Brain microvascular endothelial cell (primary cell): Measurements from ENCODE around the gene ZNF532.

Experiments
- DNase-seq: peaks from one replicate; pipeline ENCODE4 v3.0.0-alpha.2; 2020
- H3K27ac ChIP-seq: fragments of 250-450 bp; sonication (Bioruptor Pico); 2 replicates; pipeline ENCODE4 v1.5.1; 2020; ENCODE audit warnings: mild to moderate bottlenecking, moderate library complexity
- H3K27me3 ChIP-seq: fragments of 250-450 bp; sonication (Bioruptor Pico); replicated peaks from 2 replicates; pipeline ENCODE4 v1.5.1; 2020; ENCODE audit warnings: mild to moderate bottlenecking
- H3K36me3 ChIP-seq: fragments of 250-450 bp; sonication (Bioruptor Pico); replicated peaks from 2 replicates; pipeline ENCODE4 v1.5.1; 2020; ENCODE audit warnings: mild to moderate bottlenecking
- H3K4me3 ChIP-seq: 2 replicates; pipeline ENCODE4 v1.5.1; 2011; ENCODE audit warnings: low read depth, mild to moderate bottlenecking, control low read depth, low read length, moderate library complexity
- in situ Hi-C: cut with HindIII; loops from 2 replicates; pipeline ENCODE4 v1.10.0; 2017; ENCODE audit warnings: low sequenced_read_pairs, low pct_ligation_motif_present
- TF ChIP-seq, protein P1 (sequence below): IDR thresholded peaks from 2 replicates; pipeline ENCODE4 v1.5.1; 2011; ENCODE audit warnings: low read depth, mild to moderate bottlenecking, moderate library complexity, low read length, control low read depth, inconsistent platforms; ENCODE audit errors: missing control alignments

The ZNF532 gene

DNA sequence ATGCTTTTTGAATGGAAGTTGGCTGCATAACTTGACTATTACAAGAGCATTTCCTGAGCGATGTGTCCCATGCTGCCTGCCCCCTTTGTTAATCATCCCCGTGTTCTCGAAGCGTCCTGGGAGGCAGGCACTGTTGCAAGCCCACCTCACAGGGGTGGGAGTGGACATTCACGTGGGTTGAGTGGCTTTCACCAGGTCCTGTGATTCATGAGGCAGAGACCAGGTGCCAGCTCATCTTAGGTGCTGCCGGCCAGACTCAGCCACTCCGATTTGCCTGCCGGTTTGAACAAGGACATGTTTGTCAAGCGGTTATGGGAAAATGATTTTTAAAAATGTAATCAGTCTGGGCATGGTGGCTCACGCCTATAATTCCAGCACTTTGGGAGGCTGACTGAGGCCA, 112.5 kb downstream of the ZNF532 start:
- TF ChIP-seq, protein P1, sequence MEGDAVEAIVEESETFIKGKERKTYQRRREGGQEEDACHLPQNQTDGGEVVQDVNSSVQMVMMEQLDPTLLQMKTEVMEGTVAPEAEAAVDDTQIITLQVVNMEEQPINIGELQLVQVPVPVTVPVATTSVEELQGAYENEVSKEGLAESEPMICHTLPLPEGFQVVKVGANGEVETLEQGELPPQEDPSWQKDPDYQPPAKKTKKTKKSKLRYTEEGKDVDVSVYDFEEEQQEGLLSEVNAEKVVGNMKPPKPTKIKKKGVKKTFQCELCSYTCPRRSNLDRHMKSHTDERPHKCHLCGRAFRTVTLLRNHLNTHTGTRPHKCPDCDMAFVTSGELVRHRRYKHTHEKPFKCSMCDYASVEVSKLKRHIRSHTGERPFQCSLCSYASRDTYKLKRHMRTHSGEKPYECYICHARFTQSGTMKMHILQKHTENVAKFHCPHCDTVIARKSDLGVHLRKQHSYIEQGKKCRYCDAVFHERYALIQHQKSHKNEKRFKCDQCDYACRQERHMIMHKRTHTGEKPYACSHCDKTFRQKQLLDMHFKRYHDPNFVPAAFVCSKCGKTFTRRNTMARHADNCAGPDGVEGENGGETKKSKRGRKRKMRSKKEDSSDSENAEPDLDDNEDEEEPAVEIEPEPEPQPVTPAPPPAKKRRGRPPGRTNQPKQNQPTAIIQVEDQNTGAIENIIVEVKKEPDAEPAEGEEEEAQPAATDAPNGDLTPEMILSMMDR, result no peak
- in situ Hi-C loops, result no loop called here
- H3K4me3 ChIP-seq, result no peak overlapping the region
- H3K27me3 ChIP-seq, result no peaks in the 10 kb centered on the region
- no peak for DNase-seq
- peaks cover 16% of the 10 kb centered on the region for H3K36me3 ChIP-seq
- H3K27ac ChIP-seq, result no peak overlapping the region

DNA sequence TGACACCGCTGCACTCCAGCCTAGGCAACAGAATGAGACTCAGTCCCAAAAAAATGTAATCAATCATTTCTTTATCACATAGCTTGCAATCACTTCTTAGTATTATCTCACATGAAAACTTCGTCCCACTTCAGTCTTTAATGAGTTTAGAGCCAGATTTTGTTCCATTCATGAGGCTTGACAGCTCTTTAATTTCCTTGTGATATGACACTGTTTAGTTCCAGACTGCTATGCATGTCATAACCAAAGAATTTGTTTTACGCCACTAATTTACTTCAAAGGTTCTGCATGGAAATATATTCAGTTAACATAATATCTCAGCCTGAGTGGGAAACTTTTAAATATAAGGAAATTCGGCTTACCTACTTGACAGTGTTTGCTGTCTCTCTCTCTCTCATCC, 113.1 kb downstream of the ZNF532 start:
- no peak overlapping the region for H3K27ac ChIP-seq
- no peak overlapping the region for H3K4me3 ChIP-seq
- peaks cover 22% of the 10 kb centered on the region for H3K36me3 ChIP-seq
- no peaks in the 10 kb centered on the region for H3K27me3 ChIP-seq
- TF ChIP-seq, protein P1, result no peak
- no peak for DNase-seq
- in situ Hi-C loops, result no loop called here

DNA sequence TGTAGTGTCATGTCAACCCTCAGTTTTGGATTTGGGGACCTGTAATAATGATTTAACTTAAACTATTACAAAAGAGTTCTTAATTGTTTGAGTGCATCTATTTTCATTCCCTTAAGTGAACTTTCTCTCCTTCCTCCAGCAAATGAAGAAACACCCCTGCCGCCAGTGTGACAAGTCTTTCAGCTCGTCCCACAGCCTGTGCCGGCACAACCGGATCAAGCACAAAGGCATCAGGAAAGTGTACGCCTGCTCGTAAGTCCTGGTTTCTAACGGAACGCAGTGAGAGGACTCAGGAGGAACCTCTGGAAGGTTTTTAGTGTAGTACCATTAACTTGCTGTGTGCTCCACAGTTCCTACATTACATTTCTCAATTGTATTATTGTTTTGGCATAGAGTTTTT, 114.2 kb downstream of the ZNF532 start:
- H3K27me3 ChIP-seq, result no peaks in the 10 kb centered on the region
- H3K36me3 ChIP-seq, result peaks cover 31% of the 10 kb centered on the region
- no peak for DNase-seq
- H3K27ac ChIP-seq, result no peak overlapping the region
- TF ChIP-seq, protein P1, result no peak
- in situ Hi-C loops, result no loop called here
- no peak overlapping the region for H3K4me3 ChIP-seq

DNA sequence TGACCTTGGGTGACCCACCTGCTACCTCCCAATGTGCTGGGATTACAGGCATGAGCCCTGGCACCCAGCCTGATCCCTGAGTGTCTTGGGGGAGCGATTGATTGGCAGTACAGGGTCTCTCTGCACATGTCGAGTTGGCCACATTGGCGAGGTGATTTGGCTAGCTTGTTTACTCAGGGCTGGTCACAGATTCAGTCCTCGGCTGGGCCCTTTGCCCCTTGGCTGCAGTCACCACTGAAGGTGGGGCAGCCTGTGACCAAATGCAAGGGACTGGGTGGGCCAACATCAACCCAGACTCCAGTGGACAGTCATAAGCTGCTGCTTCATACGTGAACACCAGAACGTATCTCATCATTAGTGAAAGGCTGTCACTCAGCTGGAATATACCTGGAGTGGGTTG, 114.9 kb downstream of the ZNF532 start:
- in situ Hi-C loops, result no loop called here
- peaks cover 35% of the 10 kb centered on the region for H3K36me3 ChIP-seq
- no peak for DNase-seq
- no peak overlapping the region for H3K4me3 ChIP-seq
- no peaks in the 10 kb centered on the region for H3K27me3 ChIP-seq
- no peak overlapping the region for H3K27ac ChIP-seq
- TF ChIP-seq, protein P1, result no peak

DNA sequence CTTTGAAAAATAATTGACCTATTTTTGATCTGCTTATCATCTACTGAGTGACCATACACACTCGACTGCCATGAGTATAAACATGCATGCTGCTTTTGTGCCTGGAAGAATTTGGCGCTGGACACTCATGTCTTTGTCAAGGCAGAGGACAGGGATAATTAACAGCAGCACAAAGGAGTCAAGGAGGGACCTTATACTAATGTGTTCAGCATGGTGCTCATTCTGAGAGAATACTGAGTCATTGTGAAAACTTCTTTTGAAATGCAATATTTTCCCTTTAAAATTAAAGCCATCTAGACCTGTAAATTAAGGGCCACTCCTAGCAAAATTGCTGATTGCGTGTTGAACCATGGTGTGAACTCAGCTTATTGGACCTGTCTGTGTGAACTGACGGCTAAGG, 116.3 kb downstream of the ZNF532 start:
- Histone ChIP-seq H3K27ac (no peak overlapping the region), H3K27me3 (no peaks in the 10 kb centered on the region), H3K36me3 (peaks cover 35% of the 10 kb centered on the region), H3K4me3 (no peak overlapping the region)
- TF ChIP-seq, protein P1, result no peak
- in situ Hi-C loops, result no loop called here
- DNase-seq, result no peak
